IPS DF 6.9 (cell line): ENCODE results near the gene GIN1.

Experiments used
- DNase-seq: peaks from one replicate; pipeline ENCODE4 v3.0.0-alpha.2; 2013; ENCODE audit warnings: low read depth, low spot score
- H3K27ac ChIP-seq: one replicate; pipeline ENCODE4 v1.5.1; 2013; ENCODE audit warnings: low read length, control low read depth
- H3K27me3 ChIP-seq: 2 replicates; pipeline ENCODE4 v1.6.1; 2013; ENCODE audit warnings: mild to moderate bottlenecking, low read length; ENCODE audit not compliant: control insufficient read depth, insufficient read depth
- H3K36me3 ChIP-seq: 2 replicates; pipeline ENCODE4 v1.6.1; 2013; ENCODE audit warnings: low read length; ENCODE audit not compliant: control insufficient read depth, insufficient read depth
- H3K4me1 ChIP-seq: 2 replicates; pipeline ENCODE4 v1.6.1; 2013; ENCODE audit warnings: low read length; ENCODE audit not compliant: control insufficient read depth, insufficient read depth
- H3K4me3 ChIP-seq: 2 replicates; pipeline ENCODE4 v1.5.1; 2013; ENCODE audit warnings: mild to moderate bottlenecking, low read length
- H3K9me3 ChIP-seq: 2 replicates; pipeline ENCODE4 v1.6.1; 2013; ENCODE audit warnings: low read length, inconsistent platforms; ENCODE audit not compliant: control insufficient read depth, insufficient read depth
- WGBS: extraction: QIAGEN DNeasy Blood & Tissue Kit; methylation state at CpG from one replicate; pipeline ENCODE4 v1.1.7; 2013; ENCODE audit warnings: mixed read lengths, missing lambda C conversion rate; ENCODE audit not compliant: insufficient read length, insufficient coverage; 5-methylcytosine and 5-hydroxymethylcytosine counted together

GIN1 gene

GRCh38 chr5:103132684-103133083 is 12.7 kb upstream of the GIN1 start:
- DNase-seq, result no peak
- H3K9me3 ChIP-seq, result no peaks in the 10 kb centered on the region
- no peak overlapping the region for H3K4me3 ChIP-seq
- WGBS, result no CpG with 5 or more reads among the region's 1 CpG
- no peak overlapping the region for H3K27ac ChIP-seq
- no peaks in the 10 kb centered on the region for H3K36me3 ChIP-seq
- H3K27me3 ChIP-seq, result no peaks in the 10 kb centered on the region
- no peaks in the 10 kb centered on the region for H3K4me1 ChIP-seq

DNA sequence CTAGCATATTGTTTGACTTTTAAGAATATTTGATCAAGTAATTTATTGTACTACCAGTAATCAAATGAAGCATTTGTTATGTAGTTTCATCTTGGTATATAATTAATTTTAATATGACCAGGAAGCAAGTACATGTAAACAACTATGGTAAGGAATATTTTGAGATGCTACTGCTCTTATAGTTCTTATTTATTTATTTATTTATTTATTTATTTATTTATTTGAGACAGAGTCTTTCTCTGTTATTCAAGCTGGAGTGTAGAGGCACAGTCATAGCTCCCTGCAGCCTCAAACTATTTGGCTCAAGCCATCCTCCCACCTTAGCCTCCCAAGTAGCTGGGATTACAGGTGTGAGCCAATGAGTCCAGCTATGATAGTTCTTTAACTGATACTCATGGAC is 8.3 kb upstream of the GIN1 start:
- H3K36me3 ChIP-seq, result no peaks in the 10 kb centered on the region

GRCh38 chr5:103127292-103127817 is 7.4 kb upstream of the GIN1 start:
- WGBS, result no CpG with 5 or more reads among the region's 2 CpGs
- DNase-seq, result no peak

More for the DNA sequence above, 8.3 kb upstream of the GIN1 start:
- no peaks in the 10 kb centered on the region for H3K9me3 ChIP-seq
- no peaks in the 10 kb centered on the region for H3K4me1 ChIP-seq
- no peak overlapping the region for H3K27ac ChIP-seq
- H3K27me3 ChIP-seq, result no peaks in the 10 kb centered on the region
- H3K4me3 ChIP-seq, result no peak overlapping the region
- no peak for DNase-seq

GRCh38 chr5:103126557-103126956 is 6.6 kb upstream of the GIN1 start:
- H3K36me3 ChIP-seq, result no peaks in the 10 kb centered on the region
- DNase-seq, result no peak
- H3K27me3 ChIP-seq, result no peaks in the 10 kb centered on the region

More at GRCh38 chr5:103127292-103127817, 7.4 kb upstream of the GIN1 start:
- no peaks in the 10 kb centered on the region for H3K36me3 ChIP-seq
- H3K27ac ChIP-seq, result no peak overlapping the region
- no peak overlapping the region for H3K4me3 ChIP-seq
- no peaks in the 10 kb centered on the region for H3K9me3 ChIP-seq
- no peaks in the 10 kb centered on the region for H3K27me3 ChIP-seq
- no peaks in the 10 kb centered on the region for H3K4me1 ChIP-seq

DNA sequence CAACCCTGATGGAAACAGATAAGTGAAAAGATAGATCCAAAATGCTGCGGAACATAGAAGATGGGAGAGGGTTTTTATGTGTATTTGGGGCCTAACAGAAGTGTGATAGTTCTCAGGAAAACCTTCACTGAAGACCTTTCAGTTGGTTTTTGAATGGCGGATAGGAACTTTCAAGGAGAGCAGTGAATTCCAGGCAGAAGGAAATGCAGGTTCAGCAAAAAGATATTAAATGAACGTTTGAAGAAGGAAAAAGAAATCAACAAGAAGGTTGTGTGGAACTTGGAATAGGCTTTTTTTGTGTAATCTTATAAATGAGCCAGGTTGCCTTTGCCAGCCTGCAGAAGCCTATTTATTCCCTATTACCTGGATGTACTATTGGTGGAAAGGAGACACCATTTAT is 2.3 kb upstream of the GIN1 start:
- H3K9me3 ChIP-seq, result no peaks in the 10 kb centered on the region
- H3K27ac ChIP-seq, result no peak overlapping the region
- no peaks in the 10 kb centered on the region for H3K27me3 ChIP-seq
- no peaks in the 10 kb centered on the region for H3K4me1 ChIP-seq
- no peak overlapping the region for H3K4me3 ChIP-seq
- H3K36me3 ChIP-seq, result no peaks in the 10 kb centered on the region
- DNase-seq, result no peak
- WGBS, result no CpG with 5 or more reads among the region's 3 CpGs

More at GRCh38 chr5:103126557-103126956, 6.6 kb upstream of the GIN1 start:
- WGBS, result no CpG with 5 or more reads among the region's 5 CpGs
- Histone ChIP-seq H3K9me3 (no peaks in the 10 kb centered on the region), H3K27ac (no peak overlapping the region), H3K4me3 (no peak overlapping the region), H3K4me1 (no peaks in the 10 kb centered on the region)

DNA sequence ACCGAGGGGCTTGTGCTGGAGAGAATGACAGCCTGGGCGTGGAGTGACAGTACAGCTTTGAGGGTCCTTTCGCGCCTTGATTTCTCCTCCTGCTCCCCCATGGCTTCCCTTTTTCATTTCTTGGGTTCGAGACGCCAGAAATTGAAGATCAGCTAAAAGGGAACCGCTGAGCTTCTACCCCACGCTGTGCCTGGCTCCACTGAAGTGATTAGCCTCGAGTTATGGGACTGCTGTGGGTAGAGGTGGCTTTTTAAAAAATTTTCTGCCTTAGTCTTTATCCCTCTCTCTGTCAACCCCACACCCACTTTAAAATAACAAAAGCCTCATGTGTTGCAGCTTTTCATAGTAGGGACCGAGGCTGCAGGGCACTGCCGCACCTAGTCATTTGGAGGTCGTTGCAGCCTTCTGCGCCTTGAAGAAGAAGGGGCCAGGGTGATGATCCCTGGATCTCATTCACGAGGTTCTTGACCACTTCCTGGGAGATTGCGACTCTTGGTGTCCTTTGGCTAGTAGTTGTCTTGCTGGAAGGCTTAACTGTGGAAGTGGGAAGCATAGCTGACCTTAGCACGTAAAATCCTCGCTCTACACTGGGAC is 766 bp upstream of the GIN1 start:
- Histone ChIP-seq H3K4me3 (peak overlapping the region; percentile 88), H3K4me1 (no peaks in the 10 kb centered on the region), H3K9me3 (no peaks in the 10 kb centered on the region), H3K27me3 (no peaks in the 10 kb centered on the region), H3K36me3 (no peaks in the 10 kb centered on the region), H3K27ac (no peak overlapping the region)
- no CpG with 5 or more reads among the region's 17 CpGs for WGBS
- DNase-seq, result no peak

DNA sequence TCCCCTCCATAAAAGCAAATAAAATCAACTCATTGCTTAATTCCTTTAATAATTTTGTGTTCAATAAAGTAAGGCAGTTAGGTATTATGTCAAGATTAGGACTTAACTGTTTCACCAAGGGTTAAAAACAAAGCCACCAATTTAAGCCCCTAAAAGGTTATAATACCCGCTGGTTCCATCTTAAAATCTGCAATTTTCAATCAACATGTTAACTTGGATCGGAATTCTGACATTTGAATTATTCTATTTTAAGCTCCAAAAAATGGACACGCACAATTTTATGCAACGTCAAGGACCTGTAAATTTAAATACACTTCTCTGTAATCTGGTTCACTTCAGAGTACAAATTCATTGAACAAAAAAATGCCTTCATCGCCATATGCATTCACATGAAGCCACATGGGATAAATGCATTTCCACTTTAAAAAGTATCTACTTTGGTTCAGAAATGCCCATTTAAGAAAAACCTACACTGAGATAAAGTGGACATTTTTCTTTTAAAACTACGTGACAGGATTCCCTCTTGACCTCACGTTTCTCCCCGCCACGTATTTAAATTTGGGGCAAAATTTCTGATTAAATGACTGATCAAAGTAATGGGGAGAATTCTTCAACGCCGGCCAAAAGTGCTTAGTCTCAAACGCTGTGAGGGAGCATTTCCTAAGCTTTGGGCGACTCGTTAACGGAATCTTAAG is 721 bp downstream of the GIN1 start:
- Histone ChIP-seq H3K27ac (no peak overlapping the region), H3K9me3 (no peaks in the 10 kb centered on the region), H3K4me1 (no peaks in the 10 kb centered on the region), H3K36me3 (no peaks in the 10 kb centered on the region), H3K27me3 (no peaks in the 10 kb centered on the region), H3K4me3 (peak overlapping the region; percentile 87; the same call in 1 of the 2 replicates)
- WGBS, result no CpG with 5 or more reads among the region's 15 CpGs
- no peak for DNase-seq

- Histone ChIP-seq H3K4me3 (no peak overlapping the region), H3K27ac (no peak overlapping the region), H3K9me3 (no peaks in the 10 kb centered on the region), H3K27me3 (no peaks in the 10 kb centered on the region), H3K36me3 (no peaks in the 10 kb centered on the region), H3K4me1 (no peaks in the 10 kb centered on the region)
- WGBS, result no CpG with 5 or more reads among the region's 4 CpGs
- no peak for DNase-seq
These were observed 2.4 kb downstream of the GIN1 start for GRCh38 chr5:103117471-103117991.

GRCh38 chr5:103114440-103114839 is 5.5 kb downstream of the GIN1 start:
- Histone ChIP-seq H3K27ac (no peak overlapping the region), H3K4me1 (no peaks in the 10 kb centered on the region), H3K9me3 (no peaks in the 10 kb centered on the region), H3K36me3 (no peaks in the 10 kb centered on the region), H3K4me3 (no peak overlapping the region), H3K27me3 (no peaks in the 10 kb centered on the region)
- WGBS, result no CpG with 5 or more reads among the region's 2 CpGs
- DNase-seq, result no peak

GRCh38 chr5:103112910-103113309 is 7.0 kb downstream of the GIN1 start:
- no peaks in the 10 kb centered on the region for H3K9me3 ChIP-seq
- H3K4me1 ChIP-seq, result no peaks in the 10 kb centered on the region
- no peak for DNase-seq
- no peaks in the 10 kb centered on the region for H3K27me3 ChIP-seq
- no peaks in the 10 kb centered on the region for H3K36me3 ChIP-seq
- H3K27ac ChIP-seq, result no peak overlapping the region
- H3K4me3 ChIP-seq, result no peak overlapping the region
- 100% methylated on average over 1 of the region's 2 CpGs for WGBS
